ENCODE measurements around the gene CATSPER1.

DNA sequence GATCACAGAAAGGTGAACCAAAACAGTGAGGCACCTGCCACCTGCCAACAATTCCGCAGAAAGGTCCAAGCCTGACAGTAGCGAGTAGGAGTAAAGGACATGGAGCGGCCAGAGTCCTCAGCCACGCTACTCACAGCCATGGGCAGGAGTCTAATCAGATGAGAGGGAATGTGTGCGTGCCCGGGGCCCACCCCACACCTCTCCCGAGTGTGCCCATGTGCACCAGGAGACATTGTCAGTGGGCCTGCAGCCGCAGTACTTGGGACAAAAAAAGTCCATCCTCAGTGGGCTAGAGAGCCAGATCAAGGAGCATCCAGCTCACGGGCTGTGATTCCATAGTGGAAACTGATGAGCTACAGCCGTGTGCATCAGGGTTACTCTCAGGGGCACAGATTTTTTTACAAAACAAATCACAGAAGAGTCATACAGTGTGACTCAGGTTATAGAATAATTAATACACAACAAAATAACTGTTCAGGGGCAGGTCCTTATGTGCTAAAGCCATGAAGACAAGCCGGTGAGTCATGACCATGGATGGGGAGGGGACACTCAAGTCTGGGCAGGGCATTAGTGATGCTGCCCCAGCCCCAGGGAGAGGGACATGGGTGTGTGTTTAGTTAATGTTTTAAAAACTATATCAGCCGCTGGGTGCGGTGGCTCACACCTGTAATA is 52.7 kb downstream of the CATSPER1 start:
- TF ChIP-seq GABPA (IDR thresholded peaks at IDR 0.05; ENCODE audit: low read depth) = no peak
- TF ChIP-seq, protein P1, sequence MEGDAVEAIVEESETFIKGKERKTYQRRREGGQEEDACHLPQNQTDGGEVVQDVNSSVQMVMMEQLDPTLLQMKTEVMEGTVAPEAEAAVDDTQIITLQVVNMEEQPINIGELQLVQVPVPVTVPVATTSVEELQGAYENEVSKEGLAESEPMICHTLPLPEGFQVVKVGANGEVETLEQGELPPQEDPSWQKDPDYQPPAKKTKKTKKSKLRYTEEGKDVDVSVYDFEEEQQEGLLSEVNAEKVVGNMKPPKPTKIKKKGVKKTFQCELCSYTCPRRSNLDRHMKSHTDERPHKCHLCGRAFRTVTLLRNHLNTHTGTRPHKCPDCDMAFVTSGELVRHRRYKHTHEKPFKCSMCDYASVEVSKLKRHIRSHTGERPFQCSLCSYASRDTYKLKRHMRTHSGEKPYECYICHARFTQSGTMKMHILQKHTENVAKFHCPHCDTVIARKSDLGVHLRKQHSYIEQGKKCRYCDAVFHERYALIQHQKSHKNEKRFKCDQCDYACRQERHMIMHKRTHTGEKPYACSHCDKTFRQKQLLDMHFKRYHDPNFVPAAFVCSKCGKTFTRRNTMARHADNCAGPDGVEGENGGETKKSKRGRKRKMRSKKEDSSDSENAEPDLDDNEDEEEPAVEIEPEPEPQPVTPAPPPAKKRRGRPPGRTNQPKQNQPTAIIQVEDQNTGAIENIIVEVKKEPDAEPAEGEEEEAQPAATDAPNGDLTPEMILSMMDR (IDR thresholded peaks at IDR 0.05; ENCODE audit: insufficient read depth, low read length) = no peak
- TF ChIP-seq, protein P2, sequence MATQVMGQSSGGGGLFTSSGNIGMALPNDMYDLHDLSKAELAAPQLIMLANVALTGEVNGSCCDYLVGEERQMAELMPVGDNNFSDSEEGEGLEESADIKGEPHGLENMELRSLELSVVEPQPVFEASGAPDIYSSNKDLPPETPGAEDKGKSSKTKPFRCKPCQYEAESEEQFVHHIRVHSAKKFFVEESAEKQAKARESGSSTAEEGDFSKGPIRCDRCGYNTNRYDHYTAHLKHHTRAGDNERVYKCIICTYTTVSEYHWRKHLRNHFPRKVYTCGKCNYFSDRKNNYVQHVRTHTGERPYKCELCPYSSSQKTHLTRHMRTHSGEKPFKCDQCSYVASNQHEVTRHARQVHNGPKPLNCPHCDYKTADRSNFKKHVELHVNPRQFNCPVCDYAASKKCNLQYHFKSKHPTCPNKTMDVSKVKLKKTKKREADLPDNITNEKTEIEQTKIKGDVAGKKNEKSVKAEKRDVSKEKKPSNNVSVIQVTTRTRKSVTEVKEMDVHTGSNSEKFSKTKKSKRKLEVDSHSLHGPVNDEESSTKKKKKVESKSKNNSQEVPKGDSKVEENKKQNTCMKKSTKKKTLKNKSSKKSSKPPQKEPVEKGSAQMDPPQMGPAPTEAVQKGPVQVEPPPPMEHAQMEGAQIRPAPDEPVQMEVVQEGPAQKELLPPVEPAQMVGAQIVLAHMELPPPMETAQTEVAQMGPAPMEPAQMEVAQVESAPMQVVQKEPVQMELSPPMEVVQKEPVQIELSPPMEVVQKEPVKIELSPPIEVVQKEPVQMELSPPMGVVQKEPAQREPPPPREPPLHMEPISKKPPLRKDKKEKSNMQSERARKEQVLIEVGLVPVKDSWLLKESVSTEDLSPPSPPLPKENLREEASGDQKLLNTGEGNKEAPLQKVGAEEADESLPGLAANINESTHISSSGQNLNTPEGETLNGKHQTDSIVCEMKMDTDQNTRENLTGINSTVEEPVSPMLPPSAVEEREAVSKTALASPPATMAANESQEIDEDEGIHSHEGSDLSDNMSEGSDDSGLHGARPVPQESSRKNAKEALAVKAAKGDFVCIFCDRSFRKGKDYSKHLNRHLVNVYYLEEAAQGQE (IDR thresholded peaks at IDR 0.05; ENCODE audit: insufficient replicate concordance, low read depth) = no peak
- no peak for TF ChIP-seq POLR2AphosphoS5 (IDR thresholded peaks at IDR 0.05; ENCODE audit: low read depth)
